Ovary (tissue), 9 donors: Measurements from ENCODE around the gene PPP1R13B. TPM values are rescaled to one million over a fixed set of nuclear protein-coding genes. Genes with fewer than 3 reads are reported as not detected.
A peak's percentile ranks its signal among the peaks of the same experiment; 100 is the strongest.

Experiments used
- DNase-seq, 5 donors: peaks; one replicate each; pipeline ENCODE4 v3.0.0-alpha.2; 2019 to 2020
- H3K27ac ChIP-seq, 2 donors: fragments of 200-600 bp; one replicate each; pipeline versions ENCODE4 v1.5.1 to v1.8.0; 2019 to 2022
- H3K27me3 ChIP-seq: fragments of 200-600 bp; one replicate; pipeline ENCODE4 v1.8.0; 2022
- H3K36me3 ChIP-seq: fragments of 200-600 bp; sonication (generic); one replicate; pipeline ENCODE4 v1.5.1; 2019
- H3K4me1 ChIP-seq: one replicate; pipeline ENCODE4 v1.8.1; 2013; ENCODE audit warnings: mild to moderate bottlenecking, moderate library complexity; ENCODE audit not compliant: insufficient read depth
- H3K4me3 ChIP-seq: fragments of 200-600 bp; sonication (generic); one replicate; pipeline ENCODE4 v1.5.1; 2017
- H3K9me3 ChIP-seq, 2 donors: fragments of 200-600 bp in 1 of 2; sonication (generic) in 1 of 2; one replicate each; pipeline versions ENCODE4 v1.5.1 to v1.8.1; 2013 to 2019; ENCODE audit warnings: mild to moderate bottlenecking in 1 of 2, moderate library complexity in 1 of 2
- EP300 ChIP-seq: sonication (generic); formaldehyde crosslinking; IDR thresholded peaks from one replicate; pipeline ENCODE4 v1.6.1; 2017; ENCODE audit warnings: antibody characterized with exemption
- POLR2A ChIP-seq: fragments of 450-650 bp; IDR thresholded peaks from one replicate; pipeline ENCODE4 v1.6.1; 2017; ENCODE audit warnings: antibody characterized with exemption, mild to moderate bottlenecking, moderate library complexity
- WGBS, 3 donors: extraction: QIAGEN DNeasy Blood & Tissue Kit in 1 of 3; methylation state at CpG; one replicate each; pipeline versions ENCODE4 v1.1.5 to v1.1.7; 2013 to 2017; 5-methylcytosine and 5-hydroxymethylcytosine counted together
- intact Hi-C, 4 donors: fragments of 100-400 bp; cut with DNase I; formaldehyde crosslinking; loops; one replicate each; pipeline versions ENCODE4 v1.11.0 to v1.15.1; 2022 to 2023
- polyA plus RNA-seq, 2 donors: library from polyadenylated mRNA; stranded (reverse); fragments of 200-250 nt in 1 of 2; fragments of 350-450 nt in 1 of 2; fragmentation: Illumina TruSeq in 1 of 2; extraction: RNeasy Lipid Tissue Mini Kit (QIAGEN cat#74804) in 1 of 2; gene quantifications; one replicate each; pipeline ENCODE4 v1.2.3, GENCODE V29; 2013 to 2014
- total RNA-seq, 7 donors: library from RNA; depleted of rRNA in 2 of 7; stranded (reverse); fragments of >200 nt in 2 of 7; fragmentation: NEBNext Ultra II Directional in 3 of 7; extraction: Animal tissue kit (Norgen Biotek cat#: 25700) in 3 of 7; gene quantifications; one replicate each; pipeline versions ENCODE4 v1.1.0 to v1.2.4, GENCODE V29; 2016 to 2023
- TF ChIP-seq, protein P1 (sequence below), 3 donors: fragments of 450-650 bp in 2 of 3; fragments of 200-600 bp in 1 of 3; IDR thresholded peaks; one replicate each; pipeline versions ENCODE4 v1.5.1 to v1.8.0; 2016 to 2022; ENCODE audit warnings: antibody characterized with exemption in 3 of 3, mild to moderate bottlenecking in 1 of 3
- donor health status: DM: no; HTN: no; CAD: no; lungs with moderate emphysema.
- donor health status: DM: no; HTN: no; CAD: no.
- donor health status: Bipolar disorder and iron deficiency.
- donor health status: DM: yes; HTN: yes; CAD: no.
- donor health status: DM: no; HTN: no; CAD: no.
- donor health status: DM: yes; HTN: yes; CAD: no.

The PPP1R13B gene
- total and polyA plus RNA-seq, 9 donors = 15.0 to 64.8 (median 35.3) TPM

- intact Hi-C loops = no loop called here
- H3K27me3 ChIP-seq = no peaks in the 10 kb centered on the region
- WGBS, 3 donors = 25 to 34% (median 30%) methylated on average over 34 of the region's 34 CpGs
- TF ChIP-seq EP300 (no peak), POLR2A (no peak)
- TF ChIP-seq, protein P1, sequence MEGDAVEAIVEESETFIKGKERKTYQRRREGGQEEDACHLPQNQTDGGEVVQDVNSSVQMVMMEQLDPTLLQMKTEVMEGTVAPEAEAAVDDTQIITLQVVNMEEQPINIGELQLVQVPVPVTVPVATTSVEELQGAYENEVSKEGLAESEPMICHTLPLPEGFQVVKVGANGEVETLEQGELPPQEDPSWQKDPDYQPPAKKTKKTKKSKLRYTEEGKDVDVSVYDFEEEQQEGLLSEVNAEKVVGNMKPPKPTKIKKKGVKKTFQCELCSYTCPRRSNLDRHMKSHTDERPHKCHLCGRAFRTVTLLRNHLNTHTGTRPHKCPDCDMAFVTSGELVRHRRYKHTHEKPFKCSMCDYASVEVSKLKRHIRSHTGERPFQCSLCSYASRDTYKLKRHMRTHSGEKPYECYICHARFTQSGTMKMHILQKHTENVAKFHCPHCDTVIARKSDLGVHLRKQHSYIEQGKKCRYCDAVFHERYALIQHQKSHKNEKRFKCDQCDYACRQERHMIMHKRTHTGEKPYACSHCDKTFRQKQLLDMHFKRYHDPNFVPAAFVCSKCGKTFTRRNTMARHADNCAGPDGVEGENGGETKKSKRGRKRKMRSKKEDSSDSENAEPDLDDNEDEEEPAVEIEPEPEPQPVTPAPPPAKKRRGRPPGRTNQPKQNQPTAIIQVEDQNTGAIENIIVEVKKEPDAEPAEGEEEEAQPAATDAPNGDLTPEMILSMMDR (IDR thresholded peaks at IDR 0.05) = no peak
- peaks cover 29% of the 10 kb centered on the region for H3K4me1 ChIP-seq
- H3K27ac ChIP-seq = peak overlapping the region; percentile 46 to 75
- peak; percentile 55 to 78 (median 71) for DNase-seq
- H3K9me3 ChIP-seq = no peaks in the 10 kb centered on the region
- no peaks in the 10 kb centered on the region for H3K36me3 ChIP-seq
- peak overlapping the region; percentile 3 for H3K4me3 ChIP-seq
These were observed 32.4 kb upstream of the PPP1R13B start for GRCh38 chr14:103879570-103880347.

- intact Hi-C loops = no loop called here
- Histone ChIP-seq H3K27me3 (no peaks in the 10 kb centered on the region), H3K4me1 (peaks cover 29% of the 10 kb centered on the region), H3K36me3 (no peaks in the 10 kb centered on the region), H3K27ac (peak overlapping the region in 1 of 2 donors; percentile 75), H3K4me3 (no peak overlapping the region), H3K9me3 (no peaks in the 10 kb centered on the region)
- WGBS, 3 donors = 73 to 85% (median 78%) methylated on average over 16 of the region's 16 CpGs
- TF ChIP-seq POLR2A = no peak
- TF ChIP-seq, protein P1 (IDR thresholded peaks at IDR 0.05) = no peak
- no peak for TF ChIP-seq EP300
- no peak for DNase-seq
These were observed 31.8 kb upstream of the PPP1R13B start for GRCh38 chr14:103879118-103879569.

DNA sequence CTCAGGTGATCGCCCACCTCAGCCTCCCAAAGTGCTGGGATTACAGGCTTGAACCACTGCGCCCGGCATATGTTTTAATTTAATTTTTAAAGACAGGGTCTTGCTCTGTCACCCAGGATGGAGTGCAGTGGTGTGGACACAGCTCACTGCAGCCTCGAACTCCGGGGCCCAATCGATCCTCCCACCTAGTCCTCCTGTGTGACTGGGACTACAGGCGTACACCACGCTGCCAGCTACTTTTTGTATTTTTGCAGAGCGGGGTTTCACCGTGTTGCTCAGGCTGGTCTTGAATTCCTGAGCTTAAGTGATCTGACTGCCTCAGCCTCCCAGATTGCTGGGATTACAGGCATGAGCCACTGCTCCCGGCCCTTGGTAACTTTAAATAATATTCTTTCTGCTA lies 30.8 kb upstream of the PPP1R13B start:
- Histone ChIP-seq H3K4me3 (no peak overlapping the region), H3K36me3 (no peaks in the 10 kb centered on the region), H3K27me3 (no peaks in the 10 kb centered on the region), H3K4me1 (peaks cover 27% of the 10 kb centered on the region), H3K9me3 (no peaks in the 10 kb centered on the region), H3K27ac (no peak overlapping the region)
- intact Hi-C loops = no loop called here
- no peak for DNase-seq
- no peak for TF ChIP-seq EP300
- TF ChIP-seq, protein P1 (IDR thresholded peaks at IDR 0.05) = no peak
- no peak for TF ChIP-seq POLR2A
- 73 to 80% (median 77%) methylated on average over 11 of the region's 11 CpGs for WGBS, 3 donors

- H3K9me3 ChIP-seq = no peaks in the 10 kb centered on the region
- TF ChIP-seq, protein P1 (IDR thresholded peaks at IDR 0.05) = no peak
- no peak for TF ChIP-seq EP300
- TF ChIP-seq POLR2A = no peak
- no peak overlapping the region for H3K27ac ChIP-seq
- 88 to 94% (median 93%) methylated on average over 5 of the region's 5 CpGs for WGBS, 3 donors
- H3K4me3 ChIP-seq = no peak overlapping the region
- intact Hi-C loops = no loop called here
- H3K4me1 ChIP-seq = peaks cover 4% of the 10 kb centered on the region
- H3K27me3 ChIP-seq = no peaks in the 10 kb centered on the region
- H3K36me3 ChIP-seq = no peaks in the 10 kb centered on the region
- no peak for DNase-seq
These were observed 27.6 kb upstream of the PPP1R13B start for GRCh38 chr14:103875010-103875409.
